Dermis blood vessel endothelial cell (primary cell): ENCODE measurements around the gene STXBP5L. TPM values are rescaled to one million over a fixed set of nuclear protein-coding genes. Genes with fewer than 3 reads are reported as not detected.
"Not testable (repeated sequence)": the region's sequence is repeated elsewhere in the genome, so short reads cannot be mapped to it uniquely, and the experiment has no call there.

Source experiments
- DNase-seq: peaks from one replicate; pipeline ENCODE4 v3.0.0; 2010
- total RNA-seq: library from RNA; depleted of rRNA; stranded (reverse); fragments of >200 nt; gene quantifications from 2 replicates; pipeline ENCODE4 v1.2.3, GENCODE V29; 2014

Gene STXBP5L
- total RNA-seq, 1 donor from 2014 or later, result not detected

DNA sequence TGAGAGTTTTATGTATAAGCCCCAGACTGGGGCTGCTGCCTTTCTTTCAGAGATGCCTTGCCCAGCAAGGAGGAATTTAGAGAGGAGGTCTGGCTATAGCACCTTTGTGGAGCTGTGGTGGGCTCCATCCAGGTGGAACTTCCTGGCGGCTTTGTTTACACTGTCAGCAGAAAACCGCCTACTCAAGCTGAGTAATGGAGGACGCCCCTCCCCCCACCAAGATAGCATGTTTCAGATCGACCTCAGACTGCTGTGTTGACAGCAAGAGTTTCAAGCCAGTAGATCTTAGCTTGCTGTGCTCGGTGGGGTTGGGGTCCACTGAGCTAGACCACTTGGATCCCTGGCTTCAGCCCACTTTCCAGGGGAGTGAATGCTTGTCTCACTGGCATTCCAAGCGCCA lies 155.6 kb downstream of the STXBP5L start:
- DNase-seq, result no peak

DNA sequence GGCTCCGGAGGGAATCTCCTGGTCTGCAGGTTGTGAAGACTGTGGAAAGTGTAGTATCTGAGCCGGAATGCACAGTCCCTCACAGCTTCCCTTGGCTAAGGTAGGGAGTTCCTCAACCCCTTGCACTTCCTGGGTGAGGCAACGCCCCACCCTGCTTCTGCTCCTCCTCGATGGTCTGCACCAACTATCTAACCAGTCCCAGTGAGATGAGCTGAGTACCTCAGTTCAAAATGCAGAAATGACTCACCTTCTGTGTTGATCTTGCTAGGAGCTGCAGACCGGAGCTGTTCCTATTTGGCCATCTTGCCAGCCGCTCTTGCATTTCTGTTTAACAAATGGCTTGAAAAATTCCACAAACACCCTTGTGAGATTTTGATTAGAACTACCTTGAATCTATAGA lies 156.1 kb downstream of the STXBP5L start:
- no peak for DNase-seq

- no peak for DNase-seq
Observed at GRCh38 chr3:121072133-121072532, 164.1 kb downstream of the STXBP5L start.

DNA sequence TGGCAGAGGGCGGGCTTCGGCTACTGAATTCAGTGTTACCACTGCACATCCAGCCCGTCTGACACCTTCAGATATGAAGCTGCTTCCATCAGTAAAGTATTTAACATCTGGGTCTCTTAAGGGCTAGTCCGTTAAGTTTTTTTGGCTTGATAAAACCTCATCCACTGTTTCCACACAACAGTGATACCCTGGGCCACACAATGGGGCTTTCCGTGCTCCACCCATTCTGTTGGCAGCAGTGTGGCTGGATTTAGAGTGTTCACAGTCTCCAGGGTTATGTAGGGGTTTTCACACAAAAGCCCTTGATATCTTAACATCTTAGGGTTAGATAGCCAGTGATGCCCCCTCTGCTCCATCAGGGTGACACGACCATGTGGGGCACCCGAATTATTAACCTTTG lies 165.0 kb downstream of the STXBP5L start:
- no peak for DNase-seq

- no peak for DNase-seq
Observed at GRCh38 chr3:121075191-121075590, 167.2 kb downstream of the STXBP5L start.

GRCh38 chr3:121078378-121079101 lies 170.5 kb downstream of the STXBP5L start:
- DNase-seq, result not testable (repeated sequence)

DNA sequence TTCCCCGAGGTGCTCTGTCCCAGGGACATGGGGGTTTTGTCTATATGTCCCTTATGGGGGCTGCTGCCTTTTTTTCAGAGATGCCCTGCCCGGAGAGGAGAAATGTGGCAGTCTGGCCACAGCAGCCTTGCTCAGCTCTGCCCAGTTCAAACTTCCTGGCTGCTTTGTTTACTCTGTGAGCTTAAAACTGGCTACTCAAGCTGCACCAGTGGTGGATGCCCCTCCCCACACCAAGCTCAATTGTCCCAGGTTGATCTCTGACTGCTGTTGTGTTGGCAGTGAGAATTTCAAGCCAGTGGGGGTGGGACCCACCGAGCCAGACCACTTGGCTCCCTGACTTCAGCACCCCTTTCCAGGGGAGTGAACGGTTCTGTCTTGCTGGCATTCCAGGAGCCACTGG lies 188.9 kb downstream of the STXBP5L start:
- DNase-seq, result no peak

DNA sequence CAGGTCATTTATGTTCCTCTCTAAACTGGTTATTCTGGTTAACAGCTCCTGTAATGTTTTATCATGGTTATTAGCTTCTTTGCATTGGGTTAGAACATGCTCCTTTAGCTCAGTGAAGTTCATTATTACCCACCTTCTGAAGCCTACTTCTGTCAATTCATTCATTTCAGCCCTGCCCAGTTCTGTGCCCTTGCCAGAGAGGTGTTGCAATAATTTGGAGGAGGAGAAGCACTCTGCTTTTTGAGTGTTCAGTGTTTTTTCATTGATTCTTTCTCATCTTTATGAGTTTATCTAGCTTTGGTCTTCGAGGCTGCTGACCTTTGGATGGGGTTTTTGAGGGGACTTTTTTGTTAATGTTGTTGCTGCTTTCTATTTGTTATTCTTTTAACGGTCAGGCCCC lies 203.1 kb downstream of the STXBP5L start:
- DNase-seq, result not testable (repeated sequence)

- DNase-seq, result no peak
Observed at GRCh38 chr3:121111914-121112612, 204.1 kb downstream of the STXBP5L start.

GRCh38 chr3:121126033-121126706 lies 218.2 kb downstream of the STXBP5L start:
- DNase-seq, result no peak

DNA sequence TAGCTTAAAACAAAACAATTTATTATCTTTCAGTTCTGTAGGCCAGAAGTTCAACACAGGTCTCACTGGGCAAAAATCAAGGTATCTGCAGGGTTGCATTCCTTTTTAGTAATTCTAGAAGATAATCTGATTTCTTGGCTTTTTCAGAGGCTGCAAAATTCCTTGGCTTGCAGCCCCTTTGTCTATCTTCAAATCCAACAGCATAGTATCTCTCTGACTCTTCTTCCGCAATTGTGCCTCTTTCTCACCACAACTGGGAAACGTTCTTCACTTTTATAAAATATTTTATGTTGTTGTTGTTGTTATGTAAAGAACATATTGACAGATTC lies 218.7 kb downstream of the STXBP5L start:
- no peak for DNase-seq

DNA sequence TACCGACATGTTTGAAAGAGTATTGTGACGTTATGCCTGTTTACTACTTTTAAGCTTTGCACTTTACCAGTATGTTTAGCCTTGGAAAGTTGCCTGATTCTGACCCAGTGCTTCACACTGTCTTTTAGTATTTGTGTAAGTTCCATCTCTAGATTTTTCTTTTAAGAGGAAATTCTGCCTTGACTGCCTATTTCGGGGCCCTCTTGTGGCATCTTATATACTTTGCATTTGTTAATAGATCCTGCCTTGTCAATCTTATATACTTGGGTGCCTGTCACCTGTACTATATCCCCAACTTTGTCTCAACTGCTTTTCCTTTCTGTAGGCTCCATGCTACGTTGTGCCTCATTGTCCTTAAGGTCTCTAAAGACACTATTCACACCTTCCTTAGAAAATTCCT lies 244.6 kb downstream of the STXBP5L start:
- peak; percentile 25 for DNase-seq

DNA sequence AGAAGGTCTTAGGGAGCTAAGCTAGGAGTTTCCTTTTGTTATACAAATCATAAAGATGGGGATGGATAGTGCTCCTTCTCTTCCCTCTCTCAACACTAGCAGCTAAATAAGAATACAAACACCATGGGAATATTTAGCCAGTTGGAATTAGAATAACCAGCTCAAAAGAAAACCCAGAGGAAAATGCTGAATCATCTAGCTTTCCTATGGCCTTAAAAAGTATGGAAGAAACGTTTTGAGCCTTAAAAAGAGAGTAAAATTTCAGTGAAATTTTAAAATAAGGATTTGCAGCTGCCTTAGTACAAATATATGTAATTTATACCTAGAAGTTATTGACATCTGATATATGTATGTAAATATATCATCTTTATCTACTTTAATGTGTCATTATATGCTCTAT lies 245.8 kb downstream of the STXBP5L start:
- DNase-seq, result no peak

DNA sequence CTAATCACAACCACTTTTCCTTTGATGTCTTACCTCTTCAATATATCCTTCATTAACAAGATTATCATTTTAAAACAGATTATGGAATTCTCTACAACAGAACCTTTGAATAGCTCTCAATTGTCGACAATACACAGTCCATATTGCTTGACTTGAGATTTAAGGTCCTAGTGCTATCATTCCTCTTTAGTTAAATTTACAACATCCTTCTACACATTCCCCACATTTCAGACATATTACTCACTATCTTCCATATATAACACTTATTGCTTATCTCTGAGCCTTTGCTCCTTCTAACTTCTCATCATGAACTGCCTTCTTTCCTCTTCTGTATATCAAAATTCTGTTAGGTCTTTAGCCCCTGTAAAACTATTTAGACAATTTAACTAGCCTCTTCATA lies 247.0 kb downstream of the STXBP5L start:
- no peak for DNase-seq

- DNase-seq, result no peak
Observed at GRCh38 chr3:121165397-121165837, 257.4 kb downstream of the STXBP5L start.

DNA sequence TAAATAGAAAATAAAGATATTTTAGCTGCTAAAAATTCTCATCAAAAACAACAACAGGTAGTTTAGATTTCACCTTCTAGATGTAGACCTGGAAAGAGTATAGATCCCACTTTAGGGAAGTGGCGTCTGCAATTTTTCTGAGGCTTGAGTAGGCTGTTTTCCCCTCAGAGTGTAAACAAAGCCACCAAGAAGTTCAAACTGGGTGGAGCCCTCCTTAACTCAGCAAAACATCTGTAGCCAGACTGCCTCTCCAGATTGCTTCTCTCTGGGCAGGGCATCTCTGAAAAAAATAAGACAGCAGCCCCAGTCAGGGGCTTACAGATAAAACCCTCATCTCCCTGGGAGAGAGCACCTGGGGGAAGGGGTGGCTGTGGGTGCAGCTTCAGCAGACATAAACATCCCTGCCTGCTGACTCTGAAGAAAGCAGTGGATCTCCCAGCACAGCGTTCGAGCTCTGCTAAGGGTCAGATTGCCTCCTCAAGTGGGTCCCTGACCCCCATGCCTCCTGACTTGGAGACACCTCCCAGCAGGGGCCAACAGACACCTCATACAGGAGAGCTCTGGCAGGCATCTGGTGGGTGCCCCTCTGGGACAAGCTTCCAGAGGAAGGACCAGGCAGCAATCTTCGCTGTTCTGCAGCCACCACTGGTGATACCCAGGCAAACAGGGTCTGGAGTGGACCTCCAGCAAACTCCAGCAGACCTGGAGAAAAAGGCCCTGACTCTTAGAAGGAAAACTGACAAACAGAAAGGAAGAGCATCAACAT lies 259.6 kb downstream of the STXBP5L start:
- DNase-seq, result no peak

DNA sequence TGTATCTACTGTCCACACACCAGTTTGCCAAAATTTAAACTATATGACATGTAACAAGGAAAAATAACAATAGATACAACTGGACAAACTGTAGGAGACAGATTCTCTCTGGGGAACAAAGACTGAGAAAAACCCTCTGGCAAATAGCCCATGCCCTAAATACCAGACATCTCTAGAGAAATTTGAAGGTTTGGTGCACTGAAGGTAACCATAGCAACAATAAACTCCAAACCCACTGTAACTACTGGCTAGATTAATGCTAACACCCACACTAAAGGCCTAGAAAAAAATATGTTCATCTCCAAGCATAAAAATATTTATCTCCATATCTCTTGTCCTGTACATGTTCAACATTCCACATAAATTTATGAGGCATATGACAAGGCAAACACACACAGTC lies 267.1 kb downstream of the STXBP5L start:
- DNase-seq, result no peak

- not testable (repeated sequence) for DNase-seq
Observed at GRCh38 chr3:121190626-121191025, 282.6 kb downstream of the STXBP5L start.

GRCh38 chr3:121202573-121202972 lies 294.6 kb downstream of the STXBP5L start:
- DNase-seq, result no peak

- DNase-seq, result no peak
Observed at GRCh38 chr3:121223116-121223515, 315.1 kb downstream of the STXBP5L start.

GRCh38 chr3:121228971-121229370 lies 321.0 kb downstream of the STXBP5L start:
- no peak for DNase-seq

GRCh38 chr3:121230194-121230593 lies 322.2 kb downstream of the STXBP5L start:
- not testable (repeated sequence) for DNase-seq

DNA sequence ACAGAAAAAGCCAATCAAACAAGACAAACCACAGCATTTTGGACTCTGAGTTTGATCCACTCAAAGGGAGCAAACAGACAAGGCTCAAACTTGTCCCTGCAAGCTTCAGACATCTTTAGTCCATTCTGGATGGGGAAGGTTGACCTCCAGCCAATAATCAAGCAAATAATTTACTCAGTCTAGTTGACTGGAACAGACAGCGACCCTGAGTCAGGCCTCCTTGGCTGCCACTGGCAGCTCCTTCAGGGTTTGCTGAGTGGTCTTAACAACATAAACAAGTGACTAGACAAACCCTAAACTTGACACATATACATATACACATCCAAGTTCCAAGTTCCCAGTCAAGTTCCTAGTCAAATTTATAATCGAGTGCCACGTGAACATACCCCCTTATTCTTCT lies 323.9 kb downstream of the STXBP5L start:
- DNase-seq, result no peak
